Measurements from ENCODE around the gene LRSAM1. TPM values are rescaled to one million over a fixed set of nuclear protein-coding genes. Genes with fewer than 3 reads are reported as not detected.

LRSAM1 gene
- polyA plus RNA-seq, 1 donor (not counting 4 experiments of a cell fraction or from before 2014, with no cell fraction given), result 5.2 TPM

GRCh38 chr9:127419348-127419747, 32.0 kb upstream of the LRSAM1 start:
- Histone ChIP-seq H3K79me2 (ENCODE audit: control insufficient read depth, insufficient read depth, low read length) (peaks cover under 1% of the 10 kb centered on the region), H3K36me3 (ENCODE audit: control insufficient read depth in 2 of 2, extremely low read depth in 1 of 2, insufficient read depth in 2 of 2, low read length in 2 of 2) (no peaks in the 10 kb centered on the region), H2AFZ (ENCODE audit: control insufficient read depth, low read length) (no peak overlapping the region), H3K4me1 (ENCODE audit: control insufficient read depth, extremely low read depth, insufficient read depth, low read length) (peaks cover 34% of the 10 kb centered on the region), H3K4me2 (ENCODE audit: control insufficient read depth, extremely low read depth, insufficient read depth, low read depth, low read length) (no peak overlapping the region), H3K27ac (ENCODE audit: control insufficient read depth, insufficient read depth, low read length) (no peak overlapping the region), H3K4me3 (ENCODE audit: control insufficient read depth in 2 of 3, extremely low read depth in 1 of 3, insufficient read depth in 2 of 3, low read depth in 1 of 3, low read length in 3 of 3) (no peak overlapping the region), H4K20me1 (ENCODE audit: control insufficient read depth, extremely low read depth, insufficient read depth, low read length) (peaks cover 13% of the 10 kb centered on the region), H3K27me3 (ENCODE audit: control insufficient read depth, extremely low read depth, insufficient read depth, low read length) (no peaks in the 10 kb centered on the region), H3K9me1 (ENCODE audit: control insufficient read depth, extremely low read depth, insufficient read depth, low read length) (peaks cover 2% of the 10 kb centered on the region), H3K9me3 (ENCODE audit: control insufficient read depth, low read depth, low read length) (no peaks in the 10 kb centered on the region), H3K9ac (ENCODE audit: control insufficient read depth, extremely low read depth, insufficient read depth, low read length) (no peak overlapping the region)
- DNase-seq (ENCODE audit: low read depth, low spot score), result no peak
- dilution Hi-C loops (cut with MboI; ENCODE audit: extremely low pct_ligation_motif_present, low sequenced_read_pairs), result no loop called here
- FAIRE-seq, result no peak
- TF ChIP-seq CTCF (optimal IDR thresholded peaks at IDR 0.05 in 1 of 3, IDR thresholded peaks at IDR 0.05 in 1 of 3, conservative IDR thresholded peaks at IDR 0.05 in 1 of 3; ENCODE audit: extremely low read depth in 1 of 3, insufficient read depth in 2 of 3, low read length in 3 of 3), result no peak
- TF ChIP-seq EZH2 (IDR thresholded peaks at IDR 0.05; ENCODE audit: low read length), result no peak

- Histone ChIP-seq H2AFZ (ENCODE audit: control insufficient read depth, low read length) (no peak overlapping the region), H3K4me3 (ENCODE audit: control insufficient read depth in 2 of 3, extremely low read depth in 1 of 3, insufficient read depth in 2 of 3, low read depth in 1 of 3, low read length in 3 of 3) (no peak overlapping the region), H3K9me1 (ENCODE audit: control insufficient read depth, extremely low read depth, insufficient read depth, low read length) (peaks cover 2% of the 10 kb centered on the region), H3K27me3 (ENCODE audit: control insufficient read depth, extremely low read depth, insufficient read depth, low read length) (no peaks in the 10 kb centered on the region), H3K79me2 (ENCODE audit: control insufficient read depth, insufficient read depth, low read length) (peaks cover 18% of the 10 kb centered on the region), H3K36me3 (ENCODE audit: control insufficient read depth in 2 of 2, extremely low read depth in 1 of 2, insufficient read depth in 2 of 2, low read length in 2 of 2) (no peaks in the 10 kb centered on the region), H3K9ac (ENCODE audit: control insufficient read depth, extremely low read depth, insufficient read depth, low read length) (no peak overlapping the region), H3K4me1 (ENCODE audit: control insufficient read depth, extremely low read depth, insufficient read depth, low read length) (peaks cover 45% of the 10 kb centered on the region), H4K20me1 (ENCODE audit: control insufficient read depth, extremely low read depth, insufficient read depth, low read length) (peaks cover 13% of the 10 kb centered on the region), H3K9me3 (ENCODE audit: control insufficient read depth, low read depth, low read length) (no peaks in the 10 kb centered on the region), H3K4me2 (ENCODE audit: control insufficient read depth, extremely low read depth, insufficient read depth, low read depth, low read length) (no peak overlapping the region), H3K27ac (ENCODE audit: control insufficient read depth, insufficient read depth, low read length) (no peak overlapping the region)
- TF ChIP-seq EZH2 (IDR thresholded peaks at IDR 0.05; ENCODE audit: low read length) (no peak), CTCF (optimal IDR thresholded peaks at IDR 0.05 in 1 of 3, IDR thresholded peaks at IDR 0.05 in 1 of 3, conservative IDR thresholded peaks at IDR 0.05 in 1 of 3; ENCODE audit: extremely low read depth in 1 of 3, insufficient read depth in 2 of 3, low read length in 3 of 3) (no peak)
- DNase-seq (ENCODE audit: low read depth, low spot score) (no peak), FAIRE-seq (no peak)
- dilution Hi-C loops (cut with MboI; ENCODE audit: extremely low pct_ligation_motif_present, low sequenced_read_pairs), result no loop called here
Measured at GRCh38 chr9:127421057-127421456, 30.3 kb upstream of the LRSAM1 start.
